GM19463 (cell line): ENCODE data around the gene MUSK.
A peak's percentile ranks its signal among the peaks of the same experiment; 100 is the strongest.
"Not testable (repeated sequence)": the region's sequence is repeated elsewhere in the genome, so short reads cannot be mapped to it uniquely, and the experiment has no call there.

Experiments
- ATAC-seq: cut with Tn5 transposase; IDR thresholded peaks from one replicate; pipeline ENCODE4 v1.9.1; 2021; ENCODE audit warnings: mild to moderate bottlenecking, moderate library complexity; ENCODE audit not compliant: unreplicated experiment

MUSK gene

GRCh38 chr9:110807956-110808598 is 139.5 kb downstream of the MUSK start:
- peak; percentile 63 for ATAC-seq

- ATAC-seq = peak; percentile 89
Measured at GRCh38 chr9:110808599-110808980, 140.0 kb downstream of the MUSK start.

- peak; percentile 24 for ATAC-seq
Measured at GRCh38 chr9:110809038-110809595, 140.5 kb downstream of the MUSK start.

GRCh38 chr9:110810262-110810976 is 141.8 kb downstream of the MUSK start:
- no peak for ATAC-seq

- no peak for ATAC-seq
Measured at GRCh38 chr9:110812886-110813285, 144.3 kb downstream of the MUSK start.

- ATAC-seq = no peak
Measured at GRCh38 chr9:110814159-110814558, 145.6 kb downstream of the MUSK start.

GRCh38 chr9:110815361-110815760 is 146.8 kb downstream of the MUSK start:
- no peak for ATAC-seq

GRCh38 chr9:110820381-110820780 is 151.8 kb downstream of the MUSK start:
- ATAC-seq = no peak

- ATAC-seq = peak; percentile 97
Measured at GRCh38 chr9:110821064-110821463, 152.5 kb downstream of the MUSK start.

GRCh38 chr9:110825129-110825528 is 156.5 kb downstream of the MUSK start:
- ATAC-seq = not testable (repeated sequence)

- ATAC-seq = no peak
Measured at GRCh38 chr9:110825950-110826349, 157.4 kb downstream of the MUSK start.

- not testable (repeated sequence) for ATAC-seq
Measured at GRCh38 chr9:110826400-110826799, 157.8 kb downstream of the MUSK start.

- no peak for ATAC-seq
Measured at GRCh38 chr9:110828264-110828663, 159.7 kb downstream of the MUSK start.

- no peak for ATAC-seq
Measured at GRCh38 chr9:110830495-110830894, 161.9 kb downstream of the MUSK start.

GRCh38 chr9:110832926-110833325 is 164.3 kb downstream of the MUSK start:
- no peak for ATAC-seq

GRCh38 chr9:110835404-110835803 is 166.8 kb downstream of the MUSK start:
- no peak for ATAC-seq

- ATAC-seq = no peak
Measured at GRCh38 chr9:110835859-110836271, 167.3 kb downstream of the MUSK start.

GRCh38 chr9:110837401-110838005 is 168.9 kb downstream of the MUSK start:
- ATAC-seq = peak; percentile 86

GRCh38 chr9:110842169-110842568 is 173.6 kb downstream of the MUSK start:
- no peak for ATAC-seq

GRCh38 chr9:110842986-110843385 is 174.4 kb downstream of the MUSK start:
- ATAC-seq = no peak

- no peak for ATAC-seq
Measured at GRCh38 chr9:110844121-110844520, 175.5 kb downstream of the MUSK start.

GRCh38 chr9:110846215-110846614 is 177.6 kb downstream of the MUSK start:
- no peak for ATAC-seq
